GM21381 (cell line): ENCODE measurements around the gene STK4.
"Not testable (repeated sequence)": the region's sequence is repeated elsewhere in the genome, so short reads cannot be mapped to it uniquely, and the experiment has no call there.

Experiments
- ATAC-seq: cut with Tn5 transposase; IDR thresholded peaks from one replicate; pipeline ENCODE4 v1.9.1; 2021; ENCODE audit warnings: mild to moderate bottlenecking, moderate library complexity; ENCODE audit not compliant: unreplicated experiment

STK4 gene

GRCh38 chr20:44981736-44982406, 15.6 kb downstream of the STK4 start:
- ATAC-seq: no peak

- no peak for ATAC-seq
Measured at GRCh38 chr20:44983093-44983674, 16.9 kb downstream of the STK4 start.

- ATAC-seq: no peak
Measured at GRCh38 chr20:44988631-44989171, 22.4 kb downstream of the STK4 start.

- ATAC-seq: no peak
Measured at GRCh38 chr20:44990425-44990824, 24.1 kb downstream of the STK4 start.

GRCh38 chr20:44990957-44991356, 24.6 kb downstream of the STK4 start:
- no peak for ATAC-seq

- no peak for ATAC-seq
Measured at GRCh38 chr20:44993343-44993742, 27.0 kb downstream of the STK4 start.

GRCh38 chr20:44997171-44997570, 30.9 kb downstream of the STK4 start:
- no peak for ATAC-seq

- no peak for ATAC-seq
Measured at GRCh38 chr20:44997668-44998067, 31.4 kb downstream of the STK4 start.

DNA sequence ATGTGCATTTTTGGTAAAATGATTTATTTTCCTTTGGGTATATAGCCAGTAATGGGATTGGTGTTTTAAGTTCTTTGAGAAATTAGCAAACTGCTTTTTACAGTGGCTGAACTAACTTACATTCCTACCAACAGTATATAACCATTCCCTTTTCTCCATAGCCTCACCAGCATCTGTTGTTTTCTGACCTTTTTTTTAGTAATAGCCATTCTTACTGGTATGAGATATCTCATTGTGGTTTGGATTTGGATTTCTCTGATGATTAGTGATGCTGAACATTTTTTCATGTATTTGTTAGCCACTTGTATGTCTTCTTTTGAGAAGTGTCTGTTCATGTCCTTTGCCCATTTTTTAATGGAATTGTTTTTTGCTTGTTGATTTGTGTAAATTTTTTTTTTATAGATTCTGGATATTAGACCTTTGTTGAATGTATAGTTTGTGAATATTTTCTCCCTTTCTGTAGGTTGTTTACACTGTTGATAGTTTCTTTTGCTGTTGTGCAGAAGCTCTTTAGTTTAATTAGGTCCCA, 42.3 kb downstream of the STK4 start:
- no peak for ATAC-seq

DNA sequence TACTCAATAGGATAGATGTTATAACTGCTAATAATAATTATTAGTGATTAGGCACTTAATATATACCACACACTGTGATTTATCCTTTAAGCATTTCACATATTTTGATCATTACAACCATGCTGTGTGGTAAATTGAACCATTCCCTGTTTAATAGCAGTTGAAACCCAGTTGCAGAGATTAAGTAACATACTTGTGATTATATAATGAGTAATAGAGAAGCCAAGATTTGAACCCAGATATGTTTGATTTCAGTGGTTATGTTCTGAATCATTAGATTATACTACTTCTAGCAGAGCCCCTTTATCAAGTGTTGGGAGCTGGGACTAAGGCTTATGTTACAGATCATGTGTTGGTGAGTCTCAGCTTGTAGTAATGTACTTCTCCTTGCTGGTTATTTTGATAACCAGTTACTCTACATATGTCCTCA, 44.1 kb downstream of the STK4 start:
- no peak for ATAC-seq

- no peak for ATAC-seq
Measured at GRCh38 chr20:45011108-45011526, 44.8 kb downstream of the STK4 start.

GRCh38 chr20:45012682-45013302, 46.5 kb downstream of the STK4 start:
- no peak for ATAC-seq

DNA sequence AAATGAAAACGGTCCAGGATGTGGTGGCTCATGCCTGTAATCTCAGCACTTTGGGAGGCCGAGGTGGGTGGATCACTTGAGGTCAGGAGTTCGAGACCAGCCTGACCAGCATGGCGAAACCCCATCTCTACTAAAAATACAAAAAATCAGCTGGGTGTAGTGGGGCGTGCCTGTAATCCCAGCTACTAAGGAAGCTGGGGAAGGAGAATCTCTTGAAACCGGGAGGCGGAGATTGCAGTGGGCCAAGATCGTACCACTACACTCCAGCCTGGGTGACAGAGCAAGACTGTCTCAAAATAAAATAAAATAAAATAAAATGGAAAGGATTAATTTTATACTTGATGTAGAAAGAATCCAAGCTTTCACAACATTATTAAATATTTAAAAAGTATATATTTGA, 47.8 kb downstream of the STK4 start:
- ATAC-seq: not testable (repeated sequence)

- no peak for ATAC-seq
Measured at GRCh38 chr20:45014671-45015415, 48.5 kb downstream of the STK4 start.

DNA sequence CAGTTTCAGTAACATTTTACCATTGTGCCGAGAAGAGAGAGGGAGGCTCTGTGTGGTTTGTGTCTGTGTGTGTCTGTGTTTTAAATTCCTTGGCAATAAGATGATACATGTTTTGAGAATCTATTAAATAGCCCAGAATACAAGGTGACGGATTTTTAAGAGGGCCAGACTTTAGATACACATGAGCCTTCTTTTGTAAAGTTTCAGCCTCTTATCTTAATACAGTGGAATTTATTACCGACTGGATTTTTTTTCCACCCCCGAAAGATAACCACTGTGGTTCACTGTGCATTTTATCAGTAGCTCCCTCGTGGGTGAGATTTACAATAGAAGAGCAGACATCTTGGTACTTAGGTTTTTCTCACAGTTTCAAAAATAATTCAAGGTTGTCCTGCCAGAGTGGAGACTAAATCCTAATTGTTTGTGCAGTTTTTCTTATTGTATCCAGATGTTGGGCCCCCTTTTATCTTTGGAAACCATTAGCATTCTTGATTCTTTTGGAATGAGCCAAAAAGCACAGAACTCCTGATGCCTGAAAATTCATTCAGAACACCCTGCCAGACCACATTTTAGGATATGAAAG, 49.9 kb downstream of the STK4 start:
- ATAC-seq: no peak

DNA sequence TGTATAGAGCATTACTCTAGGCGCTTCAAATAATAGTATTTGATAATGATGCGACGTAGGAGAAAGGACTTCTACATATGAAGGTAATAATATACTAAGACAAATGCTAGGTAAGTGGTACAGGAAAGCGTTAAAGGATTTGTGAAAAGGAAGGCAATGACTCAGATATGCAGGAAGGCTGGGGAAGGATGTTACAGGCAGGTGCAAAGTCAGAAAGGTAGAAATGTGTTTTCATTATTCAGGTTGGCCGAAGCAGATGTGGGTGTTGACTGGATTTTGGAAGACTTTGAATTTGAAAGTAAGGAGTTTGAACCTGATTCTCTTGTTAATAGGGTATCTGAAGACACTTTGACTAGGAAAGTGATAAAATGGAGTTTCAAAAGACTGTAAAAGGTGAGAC, 51.0 kb downstream of the STK4 start:
- no peak for ATAC-seq

GRCh38 chr20:45017857-45018256, 51.5 kb downstream of the STK4 start:
- ATAC-seq: no peak

DNA sequence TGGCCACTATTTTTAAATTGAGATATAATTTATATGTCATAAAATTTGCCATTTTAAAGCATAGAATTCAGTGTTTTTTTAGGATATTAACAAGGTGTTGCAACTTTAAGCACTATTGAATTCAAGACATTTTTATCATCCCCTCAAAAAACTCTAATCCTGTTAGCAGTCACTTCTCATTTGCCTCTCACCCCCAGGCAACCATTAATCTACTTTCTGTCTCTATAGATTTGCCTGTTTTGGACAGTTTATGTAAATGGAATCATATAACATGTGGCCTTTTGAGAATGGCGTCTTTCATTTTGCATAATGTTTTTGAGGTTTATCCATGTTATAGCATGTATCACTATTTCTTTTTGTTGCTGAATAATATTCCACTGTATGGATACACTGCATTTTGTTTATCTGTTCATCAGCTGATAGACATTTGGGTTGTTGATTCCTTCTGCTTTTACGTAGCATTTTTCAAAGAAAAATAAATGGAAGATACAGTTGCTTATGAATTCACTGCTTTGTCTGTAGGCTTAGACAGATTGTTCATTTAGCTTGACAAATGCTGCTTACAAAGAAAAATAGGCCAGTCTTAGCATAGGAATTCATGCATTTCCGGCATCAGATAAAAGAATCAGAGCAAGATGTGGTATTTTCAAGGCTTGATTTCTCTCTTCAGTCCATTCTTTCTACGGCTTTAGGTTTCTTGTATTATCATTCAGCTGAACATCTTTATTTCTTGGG, 52.9 kb downstream of the STK4 start:
- ATAC-seq: no peak

GRCh38 chr20:45019762-45020123, 53.4 kb downstream of the STK4 start:
- ATAC-seq: no peak

- no peak for ATAC-seq
Measured at GRCh38 chr20:45020236-45020886, 54.0 kb downstream of the STK4 start.
